ENCODE measurements around the gene ABLIM3.

ABLIM3 gene

DNA sequence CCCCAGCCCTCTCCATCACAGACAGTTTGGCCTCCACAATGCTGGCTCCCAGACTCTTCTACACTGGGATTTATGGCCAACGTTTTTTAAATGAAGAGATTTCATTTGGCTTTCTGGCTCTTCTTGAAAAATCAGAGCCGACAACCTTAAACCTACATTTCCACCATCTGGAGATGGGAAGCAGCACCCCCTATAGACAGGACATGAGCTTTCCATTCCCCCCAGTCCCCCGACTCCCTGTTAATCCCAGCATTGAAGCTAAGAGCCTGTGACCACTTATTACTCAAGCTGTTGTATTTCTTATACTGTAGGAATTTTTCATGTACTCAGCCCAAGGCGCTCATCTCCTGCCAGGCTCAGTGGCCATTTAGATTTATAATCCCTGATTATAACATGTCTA lies 96.4 kb downstream of the ABLIM3 start:
- no peak for TF ChIP-seq TAF1 (IDR thresholded peaks at IDR 0.05; ENCODE audit: borderline replicate concordance, insufficient read depth, low read length)
- TF ChIP-seq SIN3A (IDR thresholded peaks at IDR 0.05; ENCODE audit: borderline replicate concordance, insufficient read depth, low read length): no peak
- TF ChIP-seq, protein P1, sequence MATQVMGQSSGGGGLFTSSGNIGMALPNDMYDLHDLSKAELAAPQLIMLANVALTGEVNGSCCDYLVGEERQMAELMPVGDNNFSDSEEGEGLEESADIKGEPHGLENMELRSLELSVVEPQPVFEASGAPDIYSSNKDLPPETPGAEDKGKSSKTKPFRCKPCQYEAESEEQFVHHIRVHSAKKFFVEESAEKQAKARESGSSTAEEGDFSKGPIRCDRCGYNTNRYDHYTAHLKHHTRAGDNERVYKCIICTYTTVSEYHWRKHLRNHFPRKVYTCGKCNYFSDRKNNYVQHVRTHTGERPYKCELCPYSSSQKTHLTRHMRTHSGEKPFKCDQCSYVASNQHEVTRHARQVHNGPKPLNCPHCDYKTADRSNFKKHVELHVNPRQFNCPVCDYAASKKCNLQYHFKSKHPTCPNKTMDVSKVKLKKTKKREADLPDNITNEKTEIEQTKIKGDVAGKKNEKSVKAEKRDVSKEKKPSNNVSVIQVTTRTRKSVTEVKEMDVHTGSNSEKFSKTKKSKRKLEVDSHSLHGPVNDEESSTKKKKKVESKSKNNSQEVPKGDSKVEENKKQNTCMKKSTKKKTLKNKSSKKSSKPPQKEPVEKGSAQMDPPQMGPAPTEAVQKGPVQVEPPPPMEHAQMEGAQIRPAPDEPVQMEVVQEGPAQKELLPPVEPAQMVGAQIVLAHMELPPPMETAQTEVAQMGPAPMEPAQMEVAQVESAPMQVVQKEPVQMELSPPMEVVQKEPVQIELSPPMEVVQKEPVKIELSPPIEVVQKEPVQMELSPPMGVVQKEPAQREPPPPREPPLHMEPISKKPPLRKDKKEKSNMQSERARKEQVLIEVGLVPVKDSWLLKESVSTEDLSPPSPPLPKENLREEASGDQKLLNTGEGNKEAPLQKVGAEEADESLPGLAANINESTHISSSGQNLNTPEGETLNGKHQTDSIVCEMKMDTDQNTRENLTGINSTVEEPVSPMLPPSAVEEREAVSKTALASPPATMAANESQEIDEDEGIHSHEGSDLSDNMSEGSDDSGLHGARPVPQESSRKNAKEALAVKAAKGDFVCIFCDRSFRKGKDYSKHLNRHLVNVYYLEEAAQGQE (IDR thresholded peaks at IDR 0.05; ENCODE audit: insufficient read depth in 1 of 2, low read depth in 2 of 2, low read length in 2 of 2): no peak
- TF ChIP-seq POLR2AphosphoS5 (IDR thresholded peaks at IDR 0.05; ENCODE audit: low read depth, low read length): no peak
- no peak for TF ChIP-seq FOXP2 (optimal IDR thresholded peaks at IDR 0.05; ENCODE audit: borderline replicate concordance, extremely low read depth, extremely low read length, insufficient read depth)

GRCh38 chr5:149238540-149238939 lies 97.2 kb downstream of the ABLIM3 start:
- TF ChIP-seq, protein P1 (IDR thresholded peaks at IDR 0.05; ENCODE audit: insufficient read depth in 1 of 2, low read depth in 2 of 2, low read length in 2 of 2): no peak
- no peak for TF ChIP-seq TAF1 (IDR thresholded peaks at IDR 0.05; ENCODE audit: borderline replicate concordance, insufficient read depth, low read length)
- TF ChIP-seq POLR2AphosphoS5 (IDR thresholded peaks at IDR 0.05; ENCODE audit: low read depth, low read length): no peak
- no peak for TF ChIP-seq FOXP2 (optimal IDR thresholded peaks at IDR 0.05; ENCODE audit: borderline replicate concordance, extremely low read depth, extremely low read length, insufficient read depth)
- TF ChIP-seq SIN3A (IDR thresholded peaks at IDR 0.05; ENCODE audit: borderline replicate concordance, insufficient read depth, low read length): no peak

DNA sequence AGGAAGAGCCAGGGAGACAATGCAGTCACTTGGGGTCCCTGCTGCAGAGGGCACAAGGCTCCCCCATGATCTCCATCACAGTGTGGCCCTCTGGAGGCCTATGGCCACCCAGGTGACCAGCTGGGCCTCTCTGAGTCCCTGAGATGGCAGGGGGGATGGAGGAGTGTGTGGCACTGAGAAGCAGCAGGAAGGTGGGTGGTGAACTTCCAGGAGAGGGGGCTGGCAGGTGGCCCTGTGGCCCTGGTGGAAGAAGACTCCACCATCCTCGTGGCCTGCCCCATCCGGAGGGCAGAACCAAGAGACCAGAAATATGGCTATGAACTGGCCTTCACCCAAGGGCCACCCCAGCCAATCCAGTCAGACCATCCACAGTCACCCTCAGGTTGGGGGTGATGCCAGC lies 98.6 kb downstream of the ABLIM3 start:
- TF ChIP-seq SIN3A (IDR thresholded peaks at IDR 0.05; ENCODE audit: borderline replicate concordance, insufficient read depth, low read length) (no peak), POLR2AphosphoS5 (IDR thresholded peaks at IDR 0.05; ENCODE audit: low read depth, low read length) (no peak), TAF1 (IDR thresholded peaks at IDR 0.05; ENCODE audit: borderline replicate concordance, insufficient read depth, low read length) (no peak), FOXP2 (optimal IDR thresholded peaks at IDR 0.05; ENCODE audit: borderline replicate concordance, extremely low read depth, extremely low read length, insufficient read depth) (no peak)
- TF ChIP-seq, protein P1 (IDR thresholded peaks at IDR 0.05; ENCODE audit: insufficient read depth in 1 of 2, low read depth in 2 of 2, low read length in 2 of 2): no peak

- TF ChIP-seq FOXP2 (optimal IDR thresholded peaks at IDR 0.05; ENCODE audit: borderline replicate concordance, extremely low read depth, extremely low read length, insufficient read depth): peak; percentile 65
- TF ChIP-seq SIN3A (IDR thresholded peaks at IDR 0.05; ENCODE audit: borderline replicate concordance, insufficient read depth, low read length): no peak
- no peak for TF ChIP-seq TAF1 (IDR thresholded peaks at IDR 0.05; ENCODE audit: borderline replicate concordance, insufficient read depth, low read length)
Observed at GRCh38 chr5:149240354-149240998, 99.2 kb downstream of the ABLIM3 start.

- TF ChIP-seq POLR2AphosphoS5 (IDR thresholded peaks at IDR 0.05; ENCODE audit: low read depth, low read length): no peak
- TF ChIP-seq, protein P1 (IDR thresholded peaks at IDR 0.05; ENCODE audit: insufficient read depth in 1 of 2, low read depth in 2 of 2, low read length in 2 of 2): no peak
Observed at GRCh38 chr5:149242339-149242738, 101.0 kb downstream of the ABLIM3 start.
